CD4-positive, alpha-beta T cell treated with Interferon alpha-2 for 1 hour (primary cell): Measurements from ENCODE around the gene PADI2.

Experiments
- DNase-seq, 2 donors: peaks; one replicate each; pipeline ENCODE4 v3.0.0-alpha.2; 2020 to 2022

Gene PADI2

GRCh38 chr1:17053086-17053684, 66.1 kb downstream of the PADI2 start:
- DNase-seq: no peak

GRCh38 chr1:17052641-17053040, 66.6 kb downstream of the PADI2 start:
- DNase-seq: no peak

- DNase-seq: no peak
These were observed 67.2 kb downstream of the PADI2 start for GRCh38 chr1:17052038-17052437.

DNA sequence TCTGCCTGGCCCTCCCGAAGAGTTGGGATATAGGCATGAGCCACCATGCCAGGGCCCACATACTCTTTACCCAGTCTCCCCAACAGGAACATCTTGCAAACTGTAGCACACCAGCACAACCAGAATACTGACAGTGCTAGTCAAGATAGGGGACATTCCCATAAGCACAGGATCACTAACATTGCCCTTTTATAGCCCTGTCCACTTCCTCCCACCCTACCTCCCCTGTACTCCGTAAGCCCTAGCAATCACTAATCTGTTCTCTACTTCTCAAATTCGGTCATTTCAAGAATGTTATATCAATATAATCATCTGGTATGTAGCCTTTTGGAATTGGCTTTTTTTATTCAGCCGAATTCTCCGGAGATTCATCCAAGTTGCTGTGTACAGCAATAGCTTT, 71.3 kb downstream of the PADI2 start:
- DNase-seq: no peak

GRCh38 chr1:17046334-17046657, 73.0 kb downstream of the PADI2 start:
- no peak for DNase-seq

- DNase-seq: peak in 1 of 2 donors; percentile 54
These were observed 73.5 kb downstream of the PADI2 start for GRCh38 chr1:17045634-17046333.

GRCh38 chr1:17045150-17045549, 74.1 kb downstream of the PADI2 start:
- DNase-seq: peak in 1 of 2 donors; percentile 31

DNA sequence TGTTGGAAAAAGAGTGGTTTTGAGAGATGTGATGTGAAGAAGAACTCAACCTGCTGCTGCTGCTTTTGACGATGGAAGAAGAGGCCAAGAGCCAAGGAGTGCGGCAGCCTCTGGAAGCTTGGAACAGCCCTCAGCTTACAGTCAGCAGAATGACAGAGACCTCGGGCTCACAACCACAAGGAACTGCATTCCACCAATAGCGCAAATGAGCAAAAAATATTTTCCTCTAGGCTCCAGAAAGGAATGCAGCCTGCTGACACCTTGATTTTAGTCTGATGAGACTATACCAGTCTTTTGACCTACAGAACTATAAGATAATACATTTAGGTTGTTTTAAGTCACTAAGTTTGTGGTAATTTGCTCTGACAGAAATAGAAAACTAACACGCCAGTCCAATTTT, 75.6 kb downstream of the PADI2 start:
- DNase-seq: no peak

GRCh38 chr1:17040135-17040534, 79.1 kb downstream of the PADI2 start:
- DNase-seq: no peak

GRCh38 chr1:17039522-17039921, 79.7 kb downstream of the PADI2 start:
- DNase-seq: no peak

DNA sequence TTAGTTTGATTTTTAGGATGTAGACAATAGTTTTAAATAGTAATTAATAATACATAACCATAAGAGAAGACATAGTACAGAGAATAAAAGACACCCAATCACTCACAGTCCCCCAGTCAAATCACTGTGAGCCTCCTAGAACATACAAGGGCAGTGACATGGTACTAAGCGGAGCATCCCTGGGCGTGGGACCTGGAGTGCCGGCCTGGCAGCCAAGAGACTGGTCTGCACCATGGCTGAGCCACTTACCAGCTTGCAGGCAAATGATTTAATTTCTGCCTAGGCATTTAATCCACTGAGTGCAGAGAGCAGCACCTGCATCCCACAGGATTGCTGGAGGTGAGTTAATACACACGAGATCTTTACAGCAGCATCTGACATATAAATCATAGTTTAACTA, 85.8 kb downstream of the PADI2 start:
- DNase-seq: no peak

DNA sequence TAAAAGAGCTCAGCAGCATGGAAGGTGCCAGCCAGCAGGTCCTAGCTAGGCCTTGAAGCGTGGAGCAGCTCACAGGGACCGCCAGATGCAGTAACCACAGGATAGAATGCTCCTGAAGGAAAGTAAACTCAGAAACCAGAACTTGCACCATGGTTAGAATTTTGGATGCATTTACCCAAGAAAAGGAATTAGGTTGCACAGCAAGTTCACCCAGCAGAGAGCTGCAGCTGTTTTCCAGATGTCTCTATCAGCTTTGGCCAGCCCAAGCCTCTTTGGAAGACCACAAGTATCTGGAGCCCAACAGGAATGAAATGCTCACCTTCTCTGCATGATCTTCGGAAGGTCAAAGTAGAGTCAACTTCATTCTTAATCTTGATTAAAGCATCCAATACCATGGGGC, 86.5 kb downstream of the PADI2 start:
- no peak for DNase-seq

DNA sequence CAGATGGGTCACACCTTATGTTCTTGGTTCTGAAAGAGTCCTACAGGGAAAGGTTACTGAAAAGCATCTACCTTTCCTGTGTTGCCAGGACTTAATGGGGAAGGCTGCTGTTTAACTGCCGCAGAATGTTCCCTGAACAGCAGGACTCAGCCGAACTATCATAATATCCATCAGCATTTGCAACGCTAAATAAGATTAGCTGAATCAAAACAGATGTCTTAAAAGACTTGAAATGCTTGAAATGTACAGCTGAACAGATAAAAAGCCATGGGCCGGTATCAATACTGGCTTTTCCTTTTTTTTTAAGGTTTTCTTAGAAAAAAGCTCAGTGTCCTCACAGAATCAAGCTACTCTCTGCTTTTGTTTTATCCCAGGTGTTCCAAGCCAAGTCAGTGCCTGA, 87.8 kb downstream of the PADI2 start:
- no peak for DNase-seq

GRCh38 chr1:17030206-17030605, 89.0 kb downstream of the PADI2 start:
- DNase-seq: no peak

- no peak for DNase-seq
These were observed 90.5 kb downstream of the PADI2 start for GRCh38 chr1:17028662-17029188.

DNA sequence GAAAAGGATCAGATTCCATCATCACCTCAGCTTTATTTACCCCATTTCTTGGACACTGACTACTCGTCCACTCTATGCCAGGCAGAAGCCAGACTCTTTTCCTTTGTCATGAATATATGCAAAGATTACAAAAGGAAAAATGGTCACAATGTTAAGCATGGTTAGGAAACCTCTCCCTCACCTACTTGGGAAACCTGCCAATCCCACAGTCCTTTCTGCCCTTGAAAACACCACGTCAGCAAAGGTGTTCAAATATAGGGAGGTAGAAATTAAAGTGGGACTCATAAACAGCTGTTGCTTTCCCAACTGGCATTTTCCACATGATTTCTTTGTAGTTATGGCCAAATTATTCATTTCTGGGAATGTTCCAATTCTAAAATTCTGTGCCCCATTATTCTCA, 91.4 kb downstream of the PADI2 start:
- no peak for DNase-seq

- no peak for DNase-seq
These were observed 91.8 kb downstream of the PADI2 start for GRCh38 chr1:17027403-17027802.

- DNase-seq: no peak
These were observed 94.5 kb downstream of the PADI2 start for GRCh38 chr1:17024721-17025120.

GRCh38 chr1:17023573-17023972, 95.7 kb downstream of the PADI2 start:
- no peak for DNase-seq

GRCh38 chr1:17023102-17023501, 96.1 kb downstream of the PADI2 start:
- no peak for DNase-seq

DNA sequence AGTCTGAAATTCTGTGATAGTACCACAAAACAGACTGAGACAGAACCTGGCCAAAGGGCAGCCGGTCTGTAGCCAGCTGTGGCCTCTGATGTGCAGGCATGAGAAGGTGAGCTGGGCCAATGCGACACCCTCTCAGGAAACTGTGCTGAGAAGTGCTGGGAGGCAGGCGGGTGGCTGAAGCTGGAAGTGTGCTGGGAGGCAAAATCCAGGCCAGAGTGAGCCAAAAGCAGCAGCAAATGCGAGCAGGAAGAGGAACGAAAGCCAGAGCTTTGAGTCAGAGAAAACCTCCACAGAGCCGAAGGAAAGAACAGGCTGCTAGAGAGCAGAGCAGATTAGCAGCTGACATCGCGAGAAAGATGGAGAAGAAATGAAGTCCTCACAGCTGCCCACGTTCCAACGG, 97.4 kb downstream of the PADI2 start:
- DNase-seq: no peak

DNA sequence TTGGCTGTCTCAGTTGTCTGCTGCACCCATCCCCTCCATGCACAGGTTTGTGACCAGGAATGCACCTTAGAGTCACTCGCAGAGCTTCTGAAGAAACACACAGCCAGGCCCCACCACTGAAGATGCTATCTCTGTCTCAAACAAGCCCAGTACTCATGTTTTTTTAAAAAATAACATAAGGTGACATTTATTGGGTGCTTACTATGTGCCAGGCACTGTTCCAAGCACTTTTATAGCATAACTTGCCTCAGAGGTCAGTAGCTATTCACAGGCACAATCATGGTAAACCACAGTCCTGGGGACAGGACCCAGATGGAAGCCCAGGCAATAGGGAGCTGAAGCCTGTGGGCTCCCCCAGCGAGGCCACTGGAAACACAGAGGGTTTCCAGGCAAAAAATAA, 98.7 kb downstream of the PADI2 start:
- no peak for DNase-seq

- no peak for DNase-seq
These were observed 100.4 kb downstream of the PADI2 start for GRCh38 chr1:17018849-17019248.

- no peak for DNase-seq
These were observed 101.8 kb downstream of the PADI2 start for GRCh38 chr1:17017435-17017834.
